ENCODE data around the gene ADCK1.

ADCK1 gene

DNA sequence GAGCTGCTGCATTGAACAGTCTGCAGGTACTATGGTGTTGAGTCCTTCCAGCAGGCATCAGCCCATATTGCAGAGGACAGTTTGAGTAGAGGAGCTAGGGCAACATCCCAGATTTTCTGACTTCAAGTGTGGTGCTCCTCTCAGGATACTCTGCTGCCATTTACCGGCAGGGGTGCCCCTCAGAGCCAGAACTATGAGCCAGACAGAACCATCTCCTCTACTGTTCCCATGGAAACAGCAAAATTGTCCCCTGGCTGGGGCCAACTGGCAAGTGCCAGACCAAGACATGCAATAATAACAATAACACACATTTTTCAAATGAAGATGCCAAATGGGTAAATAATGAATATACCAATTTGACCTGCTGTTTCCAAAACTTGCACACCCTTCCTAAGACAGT, 102.9 kb downstream of the ADCK1 start:
- Histone ChIP-seq H3K36me3 (ENCODE audit: control insufficient read depth, insufficient read depth, low read length) (no peaks in the 10 kb centered on the region), H3K27me3 (ENCODE audit: control insufficient read depth, insufficient read depth, low read length) (no peaks in the 10 kb centered on the region), H3K79me2 (no peaks in the 10 kb centered on the region), H3K4me1 (no peaks in the 10 kb centered on the region), H3K9me3 (ENCODE audit: control insufficient read depth, low read length) (no peaks in the 10 kb centered on the region), H2AFZ (no peak overlapping the region), H3K4me2 (ENCODE audit: low read length) (no peak overlapping the region), H3K9ac (no peak overlapping the region), H3K4me3 (ENCODE audit: low read depth, low read length) (no peak overlapping the region), H3K27ac (no peak overlapping the region)
- TF ChIP-seq CTCF (IDR thresholded peaks at IDR 0.05) = no peak

DNA sequence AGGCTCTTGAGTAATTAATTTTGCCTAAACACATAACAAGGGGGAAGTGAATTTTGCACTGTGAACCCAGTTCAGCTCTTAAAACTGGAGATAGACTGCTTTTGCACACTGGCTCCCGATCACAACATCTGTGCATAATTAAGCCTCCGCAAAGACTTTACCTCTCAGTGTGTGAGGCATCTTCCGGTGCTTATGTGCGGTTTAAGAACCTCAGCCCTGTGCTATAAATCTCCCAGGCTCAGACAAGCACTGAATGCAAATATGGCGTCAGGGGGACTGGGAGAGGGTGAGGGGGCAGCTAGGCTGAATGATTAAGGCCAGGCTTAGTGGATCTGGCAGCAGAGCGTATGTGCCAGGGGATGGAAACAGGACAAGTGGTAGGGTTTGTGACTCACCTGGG, 103.3 kb downstream of the ADCK1 start:
- Histone ChIP-seq H3K79me2 (no peaks in the 10 kb centered on the region), H3K27me3 (ENCODE audit: control insufficient read depth, insufficient read depth, low read length) (no peaks in the 10 kb centered on the region), H3K9me3 (ENCODE audit: control insufficient read depth, low read length) (no peaks in the 10 kb centered on the region), H3K9ac (no peak overlapping the region), H3K36me3 (ENCODE audit: control insufficient read depth, insufficient read depth, low read length) (no peaks in the 10 kb centered on the region), H3K4me1 (no peaks in the 10 kb centered on the region), H3K27ac (no peak overlapping the region), H3K4me3 (ENCODE audit: low read depth, low read length) (no peak overlapping the region), H2AFZ (no peak overlapping the region), H3K4me2 (ENCODE audit: low read length) (no peak overlapping the region)
- TF ChIP-seq CTCF (IDR thresholded peaks at IDR 0.05) = no peak

DNA sequence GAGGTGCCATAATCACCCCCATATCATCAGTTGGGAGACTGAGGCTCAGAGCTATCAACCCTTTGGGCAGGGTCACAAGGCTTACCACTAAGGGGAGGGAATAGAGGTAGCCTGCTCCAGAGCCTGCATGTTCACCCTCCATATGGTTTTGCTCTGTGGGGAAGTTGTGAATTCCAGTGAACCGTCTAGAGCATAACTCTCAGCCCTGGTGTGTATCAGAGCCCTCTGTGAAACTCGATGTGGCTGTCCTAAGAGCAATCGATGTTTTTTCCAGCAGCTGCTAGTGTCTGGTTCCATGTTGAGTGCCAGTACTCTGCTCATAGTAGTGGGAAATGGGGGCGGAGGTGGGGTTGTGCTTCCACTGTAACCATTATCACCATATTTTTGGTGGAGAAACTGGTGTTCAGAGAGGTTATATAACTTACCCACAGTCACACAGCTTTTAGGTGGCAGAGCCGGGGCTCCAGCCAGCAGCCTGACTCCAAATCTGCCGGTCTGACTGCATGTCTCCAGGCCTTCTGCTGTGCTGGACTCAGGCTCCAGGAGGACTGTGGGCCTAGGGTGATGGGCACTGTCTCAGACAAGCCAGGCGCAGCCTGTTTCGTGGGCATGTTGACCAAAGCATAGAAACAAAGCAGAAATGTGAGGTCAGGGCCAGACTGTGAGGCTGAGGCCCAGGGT, 104.2 kb downstream of the ADCK1 start:
- no peaks in the 10 kb centered on the region for H3K9me3 ChIP-seq (ENCODE audit: control insufficient read depth, low read length)
- H3K36me3 ChIP-seq (ENCODE audit: control insufficient read depth, insufficient read depth, low read length) = no peaks in the 10 kb centered on the region
- no peak overlapping the region for H3K27ac ChIP-seq
- TF ChIP-seq CTCF (IDR thresholded peaks at IDR 0.05) = no peak
- no peak overlapping the region for H3K4me2 ChIP-seq (ENCODE audit: low read length)
- H3K79me2 ChIP-seq = no peaks in the 10 kb centered on the region
- no peak overlapping the region for H3K9ac ChIP-seq
- no peaks in the 10 kb centered on the region for H3K4me1 ChIP-seq
- no peak overlapping the region for H3K4me3 ChIP-seq (ENCODE audit: low read depth, low read length)
- no peaks in the 10 kb centered on the region for H3K27me3 ChIP-seq (ENCODE audit: control insufficient read depth, insufficient read depth, low read length)
- H2AFZ ChIP-seq = no peak overlapping the region

DNA sequence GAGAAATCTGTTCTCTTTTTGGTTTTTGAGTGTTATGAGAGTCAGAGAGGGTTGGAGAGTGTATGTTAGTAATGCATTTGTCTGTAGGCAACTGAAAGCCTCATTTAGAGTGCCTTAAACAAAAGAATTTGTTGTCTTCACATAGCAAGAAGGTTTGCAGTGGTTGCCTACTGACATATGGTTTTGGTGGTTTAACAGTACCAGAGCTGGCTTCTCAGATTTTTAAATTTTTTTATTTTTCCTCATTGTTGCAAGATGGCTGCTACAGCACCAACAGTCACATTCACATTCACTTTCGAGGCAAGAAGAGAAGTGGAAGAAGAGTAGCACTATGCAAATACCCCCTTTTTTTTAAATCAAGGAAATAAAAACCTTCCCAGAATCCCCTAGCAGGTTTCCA, 106.5 kb downstream of the ADCK1 start:
- Histone ChIP-seq H3K9ac (no peak overlapping the region), H3K4me3 (ENCODE audit: low read depth, low read length) (no peak overlapping the region), H3K79me2 (no peaks in the 10 kb centered on the region), H3K4me2 (ENCODE audit: low read length) (no peak overlapping the region), H2AFZ (no peak overlapping the region), H3K27me3 (ENCODE audit: control insufficient read depth, insufficient read depth, low read length) (no peaks in the 10 kb centered on the region), H3K27ac (no peak overlapping the region), H3K36me3 (ENCODE audit: control insufficient read depth, insufficient read depth, low read length) (no peaks in the 10 kb centered on the region), H3K4me1 (no peaks in the 10 kb centered on the region), H3K9me3 (ENCODE audit: control insufficient read depth, low read length) (no peaks in the 10 kb centered on the region)
- TF ChIP-seq CTCF (IDR thresholded peaks at IDR 0.05) = no peak

GRCh38 chr14:77908847-77909246, 108.9 kb downstream of the ADCK1 start:
- Histone ChIP-seq H3K4me2 (ENCODE audit: low read length) (no peak overlapping the region), H3K79me2 (no peaks in the 10 kb centered on the region), H3K27me3 (ENCODE audit: control insufficient read depth, insufficient read depth, low read length) (no peaks in the 10 kb centered on the region), H3K9ac (no peak overlapping the region), H3K4me1 (no peaks in the 10 kb centered on the region), H3K36me3 (ENCODE audit: control insufficient read depth, insufficient read depth, low read length) (no peaks in the 10 kb centered on the region), H3K4me3 (ENCODE audit: low read depth, low read length) (no peak overlapping the region), H3K9me3 (ENCODE audit: control insufficient read depth, low read length) (no peaks in the 10 kb centered on the region), H3K27ac (no peak overlapping the region), H2AFZ (no peak overlapping the region)
- TF ChIP-seq CTCF (IDR thresholded peaks at IDR 0.05) = no peak

Data from parathyroid adenoma (tissue), 2 donors.